ENCODE results near the gene CPHXL2.

CPHXL2 gene

GRCh38 chr16:75629132-75629531 lies 47.7 kb downstream of the CPHXL2 start:
- TF ChIP-seq CTCF (IDR thresholded peaks at IDR 0.05; ENCODE audit: extremely low read depth, insufficient read depth, missing control alignments), result no peak
- no peak for DNase-seq (ENCODE audit: low spot score)
- in situ Hi-C loops (cut with MboI; ENCODE audit: low pct_unique_long_range_greater_than_20kb, low sequenced_read_pairs, unreplicated experiment), result no loop called here

- in situ Hi-C loops (cut with MboI; ENCODE audit: low pct_unique_long_range_greater_than_20kb, low sequenced_read_pairs, unreplicated experiment), result no loop called here
- DNase-seq (ENCODE audit: low spot score), result no peak
- no peak for TF ChIP-seq CTCF (IDR thresholded peaks at IDR 0.05; ENCODE audit: extremely low read depth, insufficient read depth, missing control alignments)
Measured at GRCh38 chr16:75628351-75628750, 48.5 kb downstream of the CPHXL2 start.

GRCh38 chr16:75627851-75628250 lies 49.0 kb downstream of the CPHXL2 start:
- TF ChIP-seq CTCF (IDR thresholded peaks at IDR 0.05; ENCODE audit: extremely low read depth, insufficient read depth, missing control alignments), result no peak
- in situ Hi-C loops (cut with MboI; ENCODE audit: low pct_unique_long_range_greater_than_20kb, low sequenced_read_pairs, unreplicated experiment), result no loop called here
- DNase-seq (ENCODE audit: low spot score), result no peak

GRCh38 chr16:75626806-75627205 lies 50.0 kb downstream of the CPHXL2 start:
- TF ChIP-seq CTCF (IDR thresholded peaks at IDR 0.05; ENCODE audit: extremely low read depth, insufficient read depth, missing control alignments), result no peak

GRCh38 chr16:75624921-75625334 lies 51.9 kb downstream of the CPHXL2 start:
- in situ Hi-C loops (cut with MboI; ENCODE audit: low pct_unique_long_range_greater_than_20kb, low sequenced_read_pairs, unreplicated experiment), result no loop called here
- DNase-seq (ENCODE audit: low spot score), result no peak
- no peak for TF ChIP-seq CTCF (IDR thresholded peaks at IDR 0.05; ENCODE audit: extremely low read depth, insufficient read depth, missing control alignments)

More at GRCh38 chr16:75626806-75627205, 50.0 kb downstream of the CPHXL2 start:
- in situ Hi-C loops (cut with MboI; ENCODE audit: low pct_unique_long_range_greater_than_20kb, low sequenced_read_pairs, unreplicated experiment), result no loop called here
- DNase-seq (ENCODE audit: low spot score), result no peak

GRCh38 chr16:75622761-75623605 lies 53.8 kb downstream of the CPHXL2 start, which contains the start of gene ADAT1:
TSS of gene ADAT1 (minus strand) at chr16:75623281. CDS start at chr16:75620799, 2,482 bp downstream.
- in situ Hi-C loops (cut with MboI; ENCODE audit: low pct_unique_long_range_greater_than_20kb, low sequenced_read_pairs, unreplicated experiment), result no loop called here
- no peak for TF ChIP-seq CTCF (IDR thresholded peaks at IDR 0.05; ENCODE audit: extremely low read depth, insufficient read depth, missing control alignments)
- DNase-seq (ENCODE audit: low spot score), result peak; percentile 91
